Osteoblast (primary cell): ENCODE measurements around the gene TMEM259. TPM values are rescaled to one million over a fixed set of nuclear protein-coding genes. Genes with fewer than 3 reads are reported as not detected.

Source experiments
- DNase-seq: peaks from one replicate; pipeline ENCODE4 v3.0.0; 2011; ENCODE audit warnings: low spot score, mixed read lengths; ENCODE audit not compliant: insufficient read length; ENCODE audit errors: missing footprints
- H2AFZ ChIP-seq: 2 replicates; pipeline ENCODE4 v1.6.0; 2011; ENCODE audit warnings: mild to moderate bottlenecking, low read length
- H3K27ac ChIP-seq: 2 replicates; pipeline ENCODE4 v1.5.1; 2011; ENCODE audit warnings: mild to moderate bottlenecking, low read depth, low read length, moderate library complexity
- H3K27me3 ChIP-seq: 2 replicates; pipeline ENCODE4 v1.6.0; 2012; ENCODE audit warnings: mild to moderate bottlenecking, control low read depth, inconsistent platforms, low read length, moderate library complexity; ENCODE audit not compliant: insufficient read depth
- H3K36me3 ChIP-seq: 2 replicates; pipeline ENCODE4 v1.5.1; 2011; ENCODE audit warnings: mild to moderate bottlenecking, low read length, control low read depth, moderate library complexity; ENCODE audit not compliant: insufficient read depth
- H3K4me1 ChIP-seq: 2 replicates; pipeline ENCODE4 v1.5.1; 2011; ENCODE audit warnings: mild to moderate bottlenecking, low read length, control low read depth, moderate library complexity; ENCODE audit not compliant: insufficient read depth
- H3K4me2 ChIP-seq: 2 replicates; pipeline ENCODE4 v1.6.0; 2011; ENCODE audit warnings: mild to moderate bottlenecking, low read length; ENCODE audit not compliant: insufficient read depth
- H3K4me3 ChIP-seq: fragments of 200-600 bp; sonication (generic); 3 replicates; pipeline ENCODE4 v1.5.1; 2012; ENCODE audit warnings: mild to moderate bottlenecking, low read length, inconsistent platforms; ENCODE audit not compliant: insufficient read depth
- H3K79me2 ChIP-seq: 2 replicates; pipeline ENCODE4 v1.6.0; 2012; ENCODE audit warnings: mild to moderate bottlenecking, low read length, control low read depth, inconsistent platforms; ENCODE audit not compliant: insufficient read depth
- H3K9me3 ChIP-seq: 2 replicates; pipeline ENCODE4 v1.5.1; 2011; ENCODE audit warnings: low read depth, low read length, control low read depth
- H4K20me1 ChIP-seq: 2 replicates; pipeline ENCODE4 v1.6.0; 2012; ENCODE audit warnings: mild to moderate bottlenecking, low read length, control low read depth; ENCODE audit not compliant: insufficient read depth
- CTCF ChIP-seq: IDR thresholded peaks from 2 replicates; pipeline ENCODE4 v1.5.1; 2011; ENCODE audit warnings: mild to moderate bottlenecking, low read depth, low read length, moderate library complexity; ENCODE audit errors: extremely low read depth
- total RNA-seq: library from RNA; depleted of rRNA; stranded (reverse); fragments of >200 nt; gene quantifications from 2 replicates; pipeline ENCODE4 v1.2.3, GENCODE V29; 2012

The TMEM259 gene
- total RNA-seq, 1 donor, result 84.0 TPM

GRCh38 chr19:1017115-1017905, 3.6 kb downstream of the TMEM259 start:
- peaks cover 68% of the 10 kb centered on the region for H4K20me1 ChIP-seq
- peaks cover 82% of the 10 kb centered on the region for H3K79me2 ChIP-seq
- DNase-seq, result no peak
- no peaks in the 10 kb centered on the region for H3K9me3 ChIP-seq
- peak overlapping the region; percentile 10 for H3K4me3 ChIP-seq
- H3K27me3 ChIP-seq, result no peaks in the 10 kb centered on the region
- peak overlapping the region; percentile 31 for H3K27ac ChIP-seq
- peaks cover 9% of the 10 kb centered on the region for H3K36me3 ChIP-seq
- H3K4me2 ChIP-seq, result peak overlapping the region; percentile 50
- H3K4me1 ChIP-seq, result peaks cover 30% of the 10 kb centered on the region
- TF ChIP-seq CTCF, result no peak
- no peak overlapping the region for H2AFZ ChIP-seq

DNA sequence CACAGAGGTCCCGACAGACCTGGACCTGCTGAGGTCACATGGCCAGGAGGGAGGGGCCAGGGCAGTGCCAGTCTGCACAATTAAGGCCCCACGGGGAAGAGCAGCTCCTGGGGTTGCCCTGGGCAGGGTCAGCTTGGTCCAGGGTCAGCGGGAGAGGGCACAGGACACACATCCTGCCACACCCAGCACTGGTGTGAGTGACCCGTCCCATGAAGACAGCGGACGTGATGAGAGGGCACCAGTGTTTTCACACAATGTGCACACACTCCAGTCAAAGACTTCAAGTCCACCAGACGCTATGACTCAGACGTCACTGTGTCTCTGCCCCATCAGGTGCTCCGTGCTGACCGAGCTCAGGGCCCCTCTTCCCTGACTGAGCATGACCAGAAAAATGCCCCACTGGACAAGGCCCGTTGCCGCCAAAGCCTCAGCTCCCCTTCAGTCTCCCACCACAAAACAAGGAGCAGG, 4.2 kb downstream of the TMEM259 start:
- peaks cover 15% of the 10 kb centered on the region for H3K36me3 ChIP-seq
- peaks cover 82% of the 10 kb centered on the region for H3K79me2 ChIP-seq
- peak overlapping the region; percentile 31 for H3K27ac ChIP-seq
- H3K9me3 ChIP-seq, result no peaks in the 10 kb centered on the region
- H3K4me3 ChIP-seq, result no peak overlapping the region
- DNase-seq, result peak; percentile 98
- peaks cover 68% of the 10 kb centered on the region for H4K20me1 ChIP-seq
- TF ChIP-seq CTCF, result no peak
- peak overlapping the region; percentile 50 for H3K4me2 ChIP-seq
- H3K4me1 ChIP-seq, result peaks cover 30% of the 10 kb centered on the region
- no peak overlapping the region for H2AFZ ChIP-seq
- no peaks in the 10 kb centered on the region for H3K27me3 ChIP-seq

GRCh38 chr19:1015782-1016646, 4.9 kb downstream of the TMEM259 start:
- H3K79me2 ChIP-seq, result peaks cover 82% of the 10 kb centered on the region
- H3K27me3 ChIP-seq, result no peaks in the 10 kb centered on the region
- no peak overlapping the region for H2AFZ ChIP-seq
- H4K20me1 ChIP-seq, result peaks cover 68% of the 10 kb centered on the region
- H3K36me3 ChIP-seq, result peaks cover 17% of the 10 kb centered on the region
- peak overlapping the region; percentile 31 for H3K27ac ChIP-seq
- peak overlapping the region; percentile 22 for H3K4me2 ChIP-seq
- no peak for TF ChIP-seq CTCF
- H3K9me3 ChIP-seq, result no peaks in the 10 kb centered on the region
- H3K4me3 ChIP-seq, result no peak overlapping the region
- peaks cover 30% of the 10 kb centered on the region for H3K4me1 ChIP-seq
- DNase-seq, result no peak
